Measurements from ENCODE around the gene DDX17.

The DDX17 gene

GRCh38 chr22:38455530-38456271 is 50.4 kb downstream of the DDX17 start:
- Histone ChIP-seq H3K27me3 (ENCODE audit: low read depth) (no peaks in the 10 kb centered on the region), H3K4me3 (peak overlapping the region; percentile 39), H3K36me3 (replicated peaks) (no peaks in the 10 kb centered on the region), H3K9me3 (no peaks in the 10 kb centered on the region), H3K4me1 (peaks cover 5% of the 10 kb centered on the region)
- peak in 1 of 2 experiments; percentile 75 for DNase-seq (ENCODE audit: low spot score in 2 of 2)
- in situ Hi-C loops (cut with MboI; ENCODE audit: low sequenced_read_pairs): no loop called here

- Histone ChIP-seq H3K4me3 (peak within 1 kb of the TSS; percentile 39), H3K4me1 (peaks cover 6% of the 10 kb centered on the region), H3K36me3 (replicated peaks) (no peaks in the 10 kb centered on the region), H3K27me3 (ENCODE audit: low read depth) (no peaks in the 10 kb centered on the region), H3K9me3 (no peaks in the 10 kb centered on the region)
- no peak for DNase-seq (ENCODE audit: low spot score in 2 of 2)
- in situ Hi-C loops (cut with MboI; ENCODE audit: low sequenced_read_pairs): no loop called here
These were observed 51.0 kb downstream of the DDX17 start, which contains the start of gene KCNJ4 for GRCh38 chr22:38455076-38455529. TSS of gene KCNJ4 (minus strand) at chr22:38455199. CDS start at chr22:38428132, 27,067 bp downstream.

- H3K27me3 ChIP-seq (ENCODE audit: low read depth): no peaks in the 10 kb centered on the region
- DNase-seq (ENCODE audit: low spot score in 2 of 2): peak in 1 of 2 experiments; percentile 42
- H3K4me1 ChIP-seq: peaks cover 10% of the 10 kb centered on the region
- in situ Hi-C loops (cut with MboI; ENCODE audit: low sequenced_read_pairs): no loop called here
- no peaks in the 10 kb centered on the region for H3K9me3 ChIP-seq
- no peaks in the 10 kb centered on the region for H3K36me3 ChIP-seq (replicated peaks)
- H3K4me3 ChIP-seq: peak overlapping the region; percentile 38
These were observed 51.6 kb downstream of the DDX17 start for GRCh38 chr22:38454353-38455075.

- Histone ChIP-seq H3K36me3 (replicated peaks) (no peaks in the 10 kb centered on the region), H3K4me3 (peak overlapping the region; percentile 38), H3K9me3 (no peaks in the 10 kb centered on the region), H3K27me3 (ENCODE audit: low read depth) (no peaks in the 10 kb centered on the region), H3K4me1 (peaks cover 10% of the 10 kb centered on the region)
- in situ Hi-C loops (cut with MboI; ENCODE audit: low sequenced_read_pairs): no loop called here
- DNase-seq (ENCODE audit: low spot score in 2 of 2): no peak
These were observed 52.1 kb downstream of the DDX17 start for GRCh38 chr22:38453996-38454352.

- Histone ChIP-seq H3K36me3 (replicated peaks) (no peaks in the 10 kb centered on the region), H3K27me3 (ENCODE audit: low read depth) (no peaks in the 10 kb centered on the region), H3K4me3 (no peak overlapping the region), H3K4me1 (peaks cover 10% of the 10 kb centered on the region), H3K9me3 (no peaks in the 10 kb centered on the region)
- in situ Hi-C loops (cut with MboI; ENCODE audit: low sequenced_read_pairs): no loop called here
- DNase-seq (ENCODE audit: low spot score in 2 of 2): no peak
These were observed 52.9 kb downstream of the DDX17 start for GRCh38 chr22:38453066-38453672.

- Histone ChIP-seq H3K4me3 (no peak overlapping the region), H3K9me3 (no peaks in the 10 kb centered on the region), H3K27me3 (ENCODE audit: low read depth) (no peaks in the 10 kb centered on the region), H3K36me3 (replicated peaks) (no peaks in the 10 kb centered on the region), H3K4me1 (peaks cover 10% of the 10 kb centered on the region)
- in situ Hi-C loops (cut with MboI; ENCODE audit: low sequenced_read_pairs): no loop called here
- DNase-seq (ENCODE audit: low spot score in 2 of 2): no peak
These were observed 53.6 kb downstream of the DDX17 start for GRCh38 chr22:38452373-38453065.

- in situ Hi-C loops (cut with MboI; ENCODE audit: low sequenced_read_pairs): no loop called here
- no peaks in the 10 kb centered on the region for H3K27me3 ChIP-seq (ENCODE audit: low read depth)
- H3K4me1 ChIP-seq: peaks cover 10% of the 10 kb centered on the region
These were observed 54.2 kb downstream of the DDX17 start for GRCh38 chr22:38451864-38452263.

GRCh38 chr22:38451404-38451803 is 54.7 kb downstream of the DDX17 start:
- Histone ChIP-seq H3K4me1 (peaks cover 10% of the 10 kb centered on the region), H3K9me3 (no peaks in the 10 kb centered on the region), H3K4me3 (no peak overlapping the region), H3K36me3 (replicated peaks) (no peaks in the 10 kb centered on the region), H3K27me3 (ENCODE audit: low read depth) (no peaks in the 10 kb centered on the region)
- in situ Hi-C loops (cut with MboI; ENCODE audit: low sequenced_read_pairs): no loop called here
- DNase-seq (ENCODE audit: low spot score in 2 of 2): no peak

More at GRCh38 chr22:38451864-38452263, 54.2 kb downstream of the DDX17 start:
- H3K4me3 ChIP-seq: no peak overlapping the region
- no peak for DNase-seq (ENCODE audit: low spot score in 2 of 2)
- no peaks in the 10 kb centered on the region for H3K9me3 ChIP-seq
- no peaks in the 10 kb centered on the region for H3K36me3 ChIP-seq (replicated peaks)

- DNase-seq (ENCODE audit: low spot score in 2 of 2): no peak
- H3K4me1 ChIP-seq: peaks cover 10% of the 10 kb centered on the region
- in situ Hi-C loops (cut with MboI; ENCODE audit: low sequenced_read_pairs): no loop called here
- H3K9me3 ChIP-seq: no peaks in the 10 kb centered on the region
- H3K4me3 ChIP-seq: no peak overlapping the region
- H3K36me3 ChIP-seq (replicated peaks): no peaks in the 10 kb centered on the region
- no peaks in the 10 kb centered on the region for H3K27me3 ChIP-seq (ENCODE audit: low read depth)
These were observed 55.8 kb downstream of the DDX17 start for GRCh38 chr22:38450234-38450797.

GRCh38 chr22:38449776-38450175 is 56.3 kb downstream of the DDX17 start:
- H3K4me1 ChIP-seq: peaks cover 10% of the 10 kb centered on the region
- DNase-seq (ENCODE audit: low spot score in 2 of 2): no peak
- H3K27me3 ChIP-seq (ENCODE audit: low read depth): no peaks in the 10 kb centered on the region
- in situ Hi-C loops (cut with MboI; ENCODE audit: low sequenced_read_pairs): no loop called here
- H3K9me3 ChIP-seq: no peaks in the 10 kb centered on the region
- no peaks in the 10 kb centered on the region for H3K36me3 ChIP-seq (replicated peaks)
- H3K4me3 ChIP-seq: no peak overlapping the region

GRCh38 chr22:38448945-38449745 is 57.0 kb downstream of the DDX17 start:
- no peaks in the 10 kb centered on the region for H3K9me3 ChIP-seq
- H3K27me3 ChIP-seq (ENCODE audit: low read depth): no peaks in the 10 kb centered on the region
- in situ Hi-C loops (cut with MboI; ENCODE audit: low sequenced_read_pairs): no loop called here
- no peak overlapping the region for H3K4me3 ChIP-seq
- H3K36me3 ChIP-seq (replicated peaks): no peaks in the 10 kb centered on the region
- DNase-seq (ENCODE audit: low spot score in 2 of 2): no peak
- H3K4me1 ChIP-seq: peaks cover 10% of the 10 kb centered on the region

GRCh38 chr22:38446018-38446601 is 60.0 kb downstream of the DDX17 start:
- DNase-seq (ENCODE audit: low spot score in 2 of 2): no peak

More at GRCh38 chr22:38446018-38446601, 60.0 kb downstream of the DDX17 start:
- Histone ChIP-seq H3K27me3 (ENCODE audit: low read depth) (no peaks in the 10 kb centered on the region), H3K4me1 (peaks cover 5% of the 10 kb centered on the region), H3K36me3 (replicated peaks) (no peaks in the 10 kb centered on the region), H3K4me3 (no peak overlapping the region), H3K9me3 (no peaks in the 10 kb centered on the region)
- in situ Hi-C loops (cut with MboI; ENCODE audit: low sequenced_read_pairs): no loop called here

Data from HAP-1 (cell line).